Liver (tissue), 9 donors: ENCODE measurements around the gene FNTB. TPM values are rescaled to one million over a fixed set of nuclear protein-coding genes. Genes with fewer than 3 reads are reported as not detected.

Experiments
- DNase-seq: peaks from one replicate; pipeline ENCODE4 v3.0.0-alpha.2; 2017; ENCODE audit warnings: low spot score
- H3K27ac ChIP-seq, 2 donors: one replicate each; pipeline ENCODE4 v1.7.0; 2013; ENCODE audit warnings: inconsistent platforms in 2 of 2, low read length in 2 of 2, control low read depth in 1 of 2, low read depth in 1 of 2, mild to moderate bottlenecking in 1 of 2
- H3K27me3 ChIP-seq, 4 donors: one replicate each; pipeline versions ENCODE4 v1.6.1 to v1.7.0; 2013; ENCODE audit warnings: low read length in 3 of 4, inconsistent platforms in 1 of 4, mild to moderate bottlenecking in 1 of 4, moderate library complexity in 1 of 4; ENCODE audit not compliant: control insufficient read depth in 4 of 4, insufficient read depth in 4 of 4
- H3K36me3 ChIP-seq, 4 donors: one replicate each; pipeline versions ENCODE4 v1.6.1 to v1.7.0; 2013; ENCODE audit warnings: low read length in 3 of 4, mild to moderate bottlenecking in 3 of 4, low read depth in 1 of 4, moderate library complexity in 1 of 4; ENCODE audit not compliant: control insufficient read depth in 4 of 4, insufficient read depth in 3 of 4
- H3K4me1 ChIP-seq, 4 donors: one replicate each; pipeline versions ENCODE4 v1.6.1 to v1.7.0; 2013; ENCODE audit warnings: low read length in 3 of 4, mild to moderate bottlenecking in 3 of 4, moderate library complexity in 1 of 4; ENCODE audit not compliant: control insufficient read depth in 4 of 4, insufficient read depth in 4 of 4
- H3K4me3 ChIP-seq, 3 donors: one replicate each; pipeline versions ENCODE4 v1.6.1 to v1.7.0; 2013; ENCODE audit warnings: low read length in 3 of 3, control low read depth in 1 of 3, low read depth in 1 of 3, mild to moderate bottlenecking in 1 of 3
- H3K9ac ChIP-seq, 2 donors: one replicate each; pipeline ENCODE4 v1.7.0; 2013; ENCODE audit warnings: low read length in 2 of 2, mild to moderate bottlenecking in 2 of 2, moderate library complexity in 2 of 2, control low read depth in 1 of 2, low read depth in 1 of 2
- H3K9me3 ChIP-seq, 4 donors: one replicate each; pipeline versions ENCODE4 v1.6.1 to v1.7.0; 2013; ENCODE audit warnings: low read length in 3 of 4; ENCODE audit not compliant: control insufficient read depth in 4 of 4
- CTCF ChIP-seq: fragments of 150-350 bp; IDR thresholded peaks from 2 replicates; pipeline ENCODE4 v1.5.1; 2017; ENCODE audit warnings: improper control_type of control experiment, low read depth, low read length; ENCODE audit not compliant: missing input control
- EGR1 ChIP-seq, 2 donors: IDR thresholded peaks; 2 replicates each; pipeline ENCODE4 v1.6.1; 2016 to 2018; ENCODE audit warnings: antibody characterized with exemption in 2 of 2, low read depth in 2 of 2
- FOXA1 ChIP-seq: IDR thresholded peaks from 2 replicates; pipeline ENCODE4 v1.6.1; 2016; ENCODE audit warnings: antibody characterized with exemption
- FOXA2 ChIP-seq: IDR thresholded peaks from 2 replicates; pipeline ENCODE4 v1.6.1; 2016; ENCODE audit warnings: antibody characterized with exemption
- GABPA ChIP-seq, 2 donors: IDR thresholded peaks in 1 of 2; conservative IDR thresholded peaks in 1 of 2; 2 replicates each; pipeline ENCODE4 v1.6.1; 2016; ENCODE audit warnings: antibody characterized with exemption in 2 of 2, mild to moderate bottlenecking in 1 of 2, moderate library complexity in 1 of 2
- HNF4A ChIP-seq, 2 donors: conservative IDR thresholded peaks; 2 replicates each; pipeline ENCODE4 v1.6.1; 2016; ENCODE audit warnings: antibody characterized with exemption in 2 of 2, mild to moderate bottlenecking in 2 of 2
- HNF4G ChIP-seq: IDR thresholded peaks from 2 replicates; pipeline ENCODE4 v1.6.1; 2016; ENCODE audit warnings: antibody characterized with exemption
- JUND ChIP-seq, 2 donors: IDR thresholded peaks; 2 replicates each; pipeline ENCODE4 v1.6.1; 2016; ENCODE audit warnings: antibody characterized with exemption in 2 of 2
- NR2F2 ChIP-seq: IDR thresholded peaks from 2 replicates; pipeline ENCODE4 v1.6.1; 2016; ENCODE audit warnings: antibody characterized with exemption
- RAD21 ChIP-seq, 2 donors: IDR thresholded peaks; 2 replicates each; pipeline ENCODE4 v1.6.1; 2016; ENCODE audit warnings: antibody characterized with exemption in 2 of 2, mild to moderate bottlenecking in 2 of 2
- REST ChIP-seq: IDR thresholded peaks from 2 replicates; pipeline ENCODE4 v1.6.1; 2016; ENCODE audit warnings: antibody characterized with exemption, mild to moderate bottlenecking
- RXRA ChIP-seq, 2 donors: IDR thresholded peaks; 2 replicates each; pipeline ENCODE4 v1.6.1; 2017 to 2018; ENCODE audit warnings: antibody characterized with exemption in 2 of 2, mild to moderate bottlenecking in 1 of 2
- TAF1 ChIP-seq: conservative IDR thresholded peaks from 2 replicates; pipeline ENCODE4 v1.6.1; 2016; ENCODE audit warnings: antibody characterized with exemption, mild to moderate bottlenecking
- YY1 ChIP-seq: IDR thresholded peaks from 2 replicates; pipeline ENCODE4 v1.6.1; 2016; ENCODE audit warnings: antibody characterized with exemption, mild to moderate bottlenecking
- WGBS: extraction: QIAGEN DNeasy Blood & Tissue Kit; methylation state at CpG from one replicate; pipeline ENCODE4 v1.1.7; 2013; 5-methylcytosine and 5-hydroxymethylcytosine counted together
- polyA plus RNA-seq, 2 donors: library from polyadenylated mRNA; stranded (reverse) in 1 of 2; unstranded in 1 of 2; fragments of 200-250 nt in 1 of 2; fragments of >200 nt in 1 of 2; fragmentation: Nextera tagmentation in 1 of 2; extraction: Ambion mirVana in 1 of 2; gene quantifications; one replicate each; pipeline versions ENCODE4 v1.2.1 to v1.2.3, GENCODE V29; 2013 to 2015
- total RNA-seq, 2 donors: library from RNA; depleted of rRNA; stranded (reverse); fragments of >200 nt; gene quantifications; one replicate each; pipeline ENCODE4 v1.2.3, GENCODE V29; 2014
- TF ChIP-seq, protein P1 (sequence below): IDR thresholded peaks from 2 replicates; pipeline ENCODE4 v1.6.1; 2016; ENCODE audit warnings: antibody characterized with exemption
- TF ChIP-seq, protein P2 (sequence below): IDR thresholded peaks from 2 replicates; pipeline ENCODE4 v1.6.1; 2016; ENCODE audit warnings: antibody characterized with exemption
- TF ChIP-seq, protein P3 (sequence below): IDR thresholded peaks from 2 replicates; pipeline ENCODE4 v1.6.1; 2016; ENCODE audit warnings: antibody characterized with exemption
- donor health status: healthy.
- donor health status: healthy.
- donor health status: healthy.
- donor health status: healthy.
- donor health status: healthy.

Gene FNTB
- total and polyA plus RNA-seq, 4 donors = 6.3 to 17.2 (median 9.0) TPM

DNA sequence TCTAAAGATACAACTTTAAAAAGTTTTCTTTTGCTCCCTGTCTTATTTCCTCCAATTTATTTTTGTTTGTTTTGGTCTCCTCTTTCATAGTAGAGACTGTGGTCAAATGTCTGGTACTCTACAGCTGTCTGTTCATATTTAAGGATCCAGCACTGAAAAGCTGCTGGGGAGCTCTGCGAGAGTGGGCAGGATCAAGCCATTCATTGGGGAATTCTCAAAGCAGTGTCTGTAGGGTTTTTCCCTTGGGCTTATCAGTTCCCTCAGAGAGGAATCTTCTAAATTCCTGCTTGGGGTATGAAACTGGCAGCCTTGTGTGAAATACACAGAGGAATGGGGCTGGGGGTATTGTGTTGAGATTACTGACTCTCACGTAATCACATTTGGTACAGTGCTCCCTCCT lies 52.3 kb downstream of the FNTB start:
- Histone ChIP-seq H3K36me3 (peaks cover 3 to 16% (median 4%) of the 10 kb centered on the region in 4 donors), H3K9ac (no peak overlapping the region), H3K9me3 (no peaks in the 10 kb centered on the region), H3K27me3 (no peaks in the 10 kb centered on the region), H3K4me1 (peaks cover 6 to 14% (median 12%) of the 10 kb centered on the region in 4 donors), H3K27ac (no peak overlapping the region), H3K4me3 (no peak overlapping the region)
- no peak for DNase-seq
- TF ChIP-seq REST (no peak), GABPA (IDR thresholded peaks at IDR 0.05 in 1 of 2, conservative IDR thresholded peaks at IDR 0.05 in 1 of 2) (no peak), YY1 (no peak), CTCF (no peak), TAF1 (no peak), RXRA (IDR thresholded peaks at IDR 0.05) (no peak), NR2F2 (no peak), RAD21 (IDR thresholded peaks at IDR 0.05) (no peak), HNF4G (no peak), FOXA1 (no peak), FOXA2 (no peak)
- TF ChIP-seq, protein P1, sequence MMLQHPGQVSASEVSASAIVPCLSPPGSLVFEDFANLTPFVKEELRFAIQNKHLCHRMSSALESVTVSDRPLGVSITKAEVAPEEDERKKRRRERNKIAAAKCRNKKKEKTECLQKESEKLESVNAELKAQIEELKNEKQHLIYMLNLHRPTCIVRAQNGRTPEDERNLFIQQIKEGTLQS = no peak
- TF ChIP-seq, protein P2, sequence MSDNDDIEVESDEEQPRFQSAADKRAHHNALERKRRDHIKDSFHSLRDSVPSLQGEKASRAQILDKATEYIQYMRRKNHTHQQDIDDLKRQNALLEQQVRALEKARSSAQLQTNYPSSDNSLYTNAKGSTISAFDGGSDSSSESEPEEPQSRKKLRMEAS = no peak
- 90% methylated on average over 2 of the region's 2 CpGs for WGBS

- no peak for TF ChIP-seq GABPA (IDR thresholded peaks at IDR 0.05 in 1 of 2, conservative IDR thresholded peaks at IDR 0.05 in 1 of 2)
- TF ChIP-seq FOXA1 = no peak
- no peak for TF ChIP-seq CTCF
- no peak for TF ChIP-seq HNF4A (conservative IDR thresholded peaks at IDR 0.05)
- TF ChIP-seq, protein P2 = no peak
- no peak for TF ChIP-seq TAF1
- no peak for TF ChIP-seq HNF4G
- TF ChIP-seq EGR1 (IDR thresholded peaks at IDR 0.05; ENCODE audit: low read depth in 2 of 2) = no peak
- no peak for TF ChIP-seq FOXA2
- TF ChIP-seq RAD21 (IDR thresholded peaks at IDR 0.05) = no peak
- TF ChIP-seq RXRA (IDR thresholded peaks at IDR 0.05) = no peak
- no peak for TF ChIP-seq NR2F2
- TF ChIP-seq JUND (IDR thresholded peaks at IDR 0.05) = no peak
- TF ChIP-seq, protein P3, sequence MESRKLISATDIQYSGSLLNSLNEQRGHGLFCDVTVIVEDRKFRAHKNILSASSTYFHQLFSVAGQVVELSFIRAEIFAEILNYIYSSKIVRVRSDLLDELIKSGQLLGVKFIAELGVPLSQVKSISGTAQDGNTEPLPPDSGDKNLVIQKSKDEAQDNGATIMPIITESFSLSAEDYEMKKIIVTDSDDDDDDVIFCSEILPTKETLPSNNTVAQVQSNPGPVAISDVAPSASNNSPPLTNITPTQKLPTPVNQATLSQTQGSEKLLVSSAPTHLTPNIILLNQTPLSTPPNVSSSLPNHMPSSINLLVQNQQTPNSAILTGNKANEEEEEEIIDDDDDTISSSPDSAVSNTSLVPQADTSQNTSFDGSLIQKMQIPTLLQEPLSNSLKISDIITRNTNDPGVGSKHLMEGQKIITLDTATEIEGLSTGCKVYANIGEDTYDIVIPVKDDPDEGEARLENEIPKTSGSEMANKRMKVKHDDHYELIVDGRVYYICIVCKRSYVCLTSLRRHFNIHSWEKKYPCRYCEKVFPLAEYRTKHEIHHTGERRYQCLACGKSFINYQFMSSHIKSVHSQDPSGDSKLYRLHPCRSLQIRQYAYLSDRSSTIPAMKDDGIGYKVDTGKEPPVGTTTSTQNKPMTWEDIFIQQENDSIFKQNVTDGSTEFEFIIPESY = no peak
- Histone ChIP-seq H3K9ac (no peak overlapping the region), H3K4me1 (peaks cover 0 to under 1% (median 0%) of the 10 kb centered on the region in 4 donors), H3K36me3 (peaks cover 4 to 22% (median 6%) of the 10 kb centered on the region in 4 donors), H3K4me3 (no peak overlapping the region), H3K27ac (no peak overlapping the region), H3K27me3 (no peaks in the 10 kb centered on the region), H3K9me3 (no peaks in the 10 kb centered on the region)
- DNase-seq = no peak
- WGBS = 95% methylated on average over 9 of the region's 9 CpGs
Measured at GRCh38 chr14:65040666-65041433, 54.2 kb downstream of the FNTB start.
